Cardiac muscle cell (in vitro differentiated cells and primary cell): ENCODE results near the gene SLAMF6. TPM values are rescaled to one million over a fixed set of nuclear protein-coding genes. Genes with fewer than 3 reads are reported as not detected.
"Not testable (repeated sequence)": the region's sequence is repeated elsewhere in the genome, so short reads cannot be mapped to it uniquely, and the experiment has no call there.

Experiments used
- DNase-seq, 2 donors: peaks; one replicate each; pipeline versions ENCODE4 v3.0.0 to v3.0.0-alpha.2; 2010 to 2017; ENCODE audit warnings: low read depth in 1 of 2, low spot score in 1 of 2
- H3K27ac ChIP-seq: fragments of 200-600 bp; sonication (generic); 2 replicates; pipeline ENCODE4 v1.5.1; 2016
- H3K27me3 ChIP-seq: fragments of 200-600 bp; sonication (generic); 2 replicates; pipeline ENCODE4 v1.6.0; 2016; ENCODE audit warnings: control low read depth
- H3K36me3 ChIP-seq: fragments of 200-600 bp; sonication (generic); 2 replicates; pipeline ENCODE4 v1.5.1; 2016; ENCODE audit warnings: control low read depth
- H3K4me1 ChIP-seq: fragments of 200-600 bp; sonication (generic); 2 replicates; pipeline ENCODE4 v1.8.1; 2017; ENCODE audit warnings: low read depth, mild to moderate bottlenecking, mixed run types
- H3K4me3 ChIP-seq: fragments of 200-600 bp; sonication (generic); 2 replicates; pipeline ENCODE4 v1.5.1; 2016; ENCODE audit warnings: mild to moderate bottlenecking
- H3K9me3 ChIP-seq: fragments of 200-600 bp; sonication (generic); 2 replicates; pipeline ENCODE4 v1.5.1; 2017; ENCODE audit warnings: low read depth, mild to moderate bottlenecking, control low read depth
- polyA plus RNA-seq: library from polyadenylated mRNA; unstranded; fragments of >200 nt; fragmentation: Nextera tagmentation; extraction: Ambion mirVana; gene quantifications from 2 replicates; pipeline ENCODE4 v1.2.1, GENCODE V29; 2016
- total RNA-seq: library from RNA; depleted of rRNA; stranded (reverse); fragments of >200 nt; gene quantifications from 2 replicates; pipeline ENCODE4 v1.2.3, GENCODE V29; 2016
- TF ChIP-seq, protein P1 (sequence below): IDR thresholded peaks from 2 replicates; pipeline ENCODE4 v1.5.1; 2012; ENCODE audit warnings: low read depth, mild to moderate bottlenecking, low read length

The SLAMF6 gene
- total and polyA plus RNA-seq, 2 experiments from 2014 or later = not detected

- H3K4me3 ChIP-seq = no peak overlapping the region
- TF ChIP-seq, protein P1, sequence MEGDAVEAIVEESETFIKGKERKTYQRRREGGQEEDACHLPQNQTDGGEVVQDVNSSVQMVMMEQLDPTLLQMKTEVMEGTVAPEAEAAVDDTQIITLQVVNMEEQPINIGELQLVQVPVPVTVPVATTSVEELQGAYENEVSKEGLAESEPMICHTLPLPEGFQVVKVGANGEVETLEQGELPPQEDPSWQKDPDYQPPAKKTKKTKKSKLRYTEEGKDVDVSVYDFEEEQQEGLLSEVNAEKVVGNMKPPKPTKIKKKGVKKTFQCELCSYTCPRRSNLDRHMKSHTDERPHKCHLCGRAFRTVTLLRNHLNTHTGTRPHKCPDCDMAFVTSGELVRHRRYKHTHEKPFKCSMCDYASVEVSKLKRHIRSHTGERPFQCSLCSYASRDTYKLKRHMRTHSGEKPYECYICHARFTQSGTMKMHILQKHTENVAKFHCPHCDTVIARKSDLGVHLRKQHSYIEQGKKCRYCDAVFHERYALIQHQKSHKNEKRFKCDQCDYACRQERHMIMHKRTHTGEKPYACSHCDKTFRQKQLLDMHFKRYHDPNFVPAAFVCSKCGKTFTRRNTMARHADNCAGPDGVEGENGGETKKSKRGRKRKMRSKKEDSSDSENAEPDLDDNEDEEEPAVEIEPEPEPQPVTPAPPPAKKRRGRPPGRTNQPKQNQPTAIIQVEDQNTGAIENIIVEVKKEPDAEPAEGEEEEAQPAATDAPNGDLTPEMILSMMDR = no peak
- H3K36me3 ChIP-seq = no peaks in the 10 kb centered on the region
- H3K4me1 ChIP-seq = no peaks in the 10 kb centered on the region
- no peaks in the 10 kb centered on the region for H3K9me3 ChIP-seq
- no peaks in the 10 kb centered on the region for H3K27me3 ChIP-seq
- H3K27ac ChIP-seq = no peak overlapping the region
- no peak for DNase-seq
Observed at GRCh38 chr1:160504651-160505050, 18.4 kb downstream of the SLAMF6 start.

- H3K27me3 ChIP-seq = no peaks in the 10 kb centered on the region
- H3K36me3 ChIP-seq = no peaks in the 10 kb centered on the region
- H3K4me3 ChIP-seq = no peak overlapping the region
- no peaks in the 10 kb centered on the region for H3K9me3 ChIP-seq
- TF ChIP-seq, protein P1 = no peak
- no peaks in the 10 kb centered on the region for H3K4me1 ChIP-seq
- DNase-seq = no peak
- H3K27ac ChIP-seq = no peak overlapping the region
Observed at GRCh38 chr1:160503087-160503486, 20.0 kb downstream of the SLAMF6 start.

GRCh38 chr1:160500321-160500990 is 22.6 kb downstream of the SLAMF6 start:
- H3K4me3 ChIP-seq = no peak overlapping the region
- TF ChIP-seq, protein P1 = no peak

DNA sequence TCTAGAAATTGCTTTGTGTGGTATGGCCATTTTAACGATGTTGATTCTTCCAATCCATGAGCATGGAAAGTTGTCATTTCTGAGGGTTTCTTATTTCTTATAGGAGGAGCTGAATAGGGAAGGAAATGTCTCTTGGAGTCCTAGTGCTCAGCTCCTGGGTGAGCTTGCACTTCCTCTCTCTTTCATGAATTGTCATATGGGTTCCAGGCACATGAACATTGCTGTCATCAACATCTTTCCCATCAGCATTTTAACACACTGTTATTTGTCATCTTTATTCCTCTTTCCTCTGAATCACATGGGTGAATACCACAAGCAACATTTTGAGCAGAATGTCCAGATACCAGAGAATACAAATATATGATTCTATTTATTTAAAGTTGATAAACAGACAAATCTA is 23.4 kb downstream of the SLAMF6 start:
- Histone ChIP-seq H3K9me3 (no peaks in the 10 kb centered on the region), H3K27ac (no peak overlapping the region), H3K36me3 (no peaks in the 10 kb centered on the region), H3K4me3 (no peak overlapping the region), H3K4me1 (no peaks in the 10 kb centered on the region), H3K27me3 (no peaks in the 10 kb centered on the region)
- TF ChIP-seq, protein P1 = no peak
- DNase-seq = no peak

More at GRCh38 chr1:160500321-160500990, 22.6 kb downstream of the SLAMF6 start:
- no peaks in the 10 kb centered on the region for H3K36me3 ChIP-seq
- no peaks in the 10 kb centered on the region for H3K4me1 ChIP-seq
- no peaks in the 10 kb centered on the region for H3K27me3 ChIP-seq
- no peaks in the 10 kb centered on the region for H3K9me3 ChIP-seq
- no peak for DNase-seq
- H3K27ac ChIP-seq = no peak overlapping the region

DNA sequence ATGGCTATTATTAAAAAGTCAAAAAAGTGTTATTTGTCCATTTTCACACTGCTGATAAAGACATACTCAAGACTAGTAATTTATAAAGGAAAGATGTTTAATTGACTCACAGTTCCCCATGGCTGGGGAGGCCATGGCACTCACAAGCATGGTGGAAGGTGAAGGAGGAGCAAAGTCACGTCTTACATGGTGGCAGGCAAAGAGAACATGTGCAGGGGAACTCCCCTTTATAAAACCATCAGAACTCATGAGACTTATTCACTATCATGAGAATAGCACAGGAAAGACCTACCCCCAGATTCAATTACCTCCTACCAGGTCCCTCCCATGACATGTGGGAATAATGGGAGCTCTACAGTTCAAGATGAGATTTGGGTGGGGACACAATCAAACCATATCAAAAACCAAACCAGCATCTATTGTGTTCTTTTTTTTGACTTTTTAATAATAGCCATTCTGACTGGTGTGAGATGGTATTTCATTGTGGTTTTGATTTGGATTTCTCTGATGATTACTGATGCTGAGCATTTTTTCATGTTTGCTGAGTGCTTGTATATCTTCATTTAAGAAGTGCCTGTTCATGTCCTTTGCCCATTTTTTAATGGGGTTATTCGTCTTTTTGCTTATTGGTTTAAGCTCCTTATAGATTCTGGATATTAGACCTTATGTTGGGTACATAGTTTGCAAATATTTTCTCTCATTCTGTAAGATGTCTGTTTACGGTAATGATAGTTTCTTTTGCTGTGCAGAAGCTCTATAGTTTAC is 24.6 kb downstream of the SLAMF6 start:
- H3K27me3 ChIP-seq, H3K4me1 ChIP-seq, H3K4me3 ChIP-seq, H3K27ac ChIP-seq, H3K36me3 ChIP-seq, H3K9me3 ChIP-seq, DNase-seq: not testable (repeated sequence)

- H3K27ac ChIP-seq = no peak overlapping the region
- TF ChIP-seq, protein P1 = no peak
- H3K9me3 ChIP-seq = no peaks in the 10 kb centered on the region
- H3K4me1 ChIP-seq = no peaks in the 10 kb centered on the region
- no peaks in the 10 kb centered on the region for H3K27me3 ChIP-seq
- no peaks in the 10 kb centered on the region for H3K36me3 ChIP-seq
- DNase-seq = no peak
- no peak overlapping the region for H3K4me3 ChIP-seq
Observed at GRCh38 chr1:160496334-160496733, 26.7 kb downstream of the SLAMF6 start.
